ENCODE measurements around the gene DSCAML1. TPM values are rescaled to one million over a fixed set of nuclear protein-coding genes. Genes with fewer than 3 reads are reported as not detected.

The DSCAML1 gene
- total RNA-seq, 6 donors from 2014 or later: 0.30 to 3.1 (median 1.3) TPM

GRCh38 chr11:117646411-117646810 lies 150.6 kb downstream of the DSCAML1 start:
- WGBS, 2 donors: 91 to 92% methylated on average over 6 of the region's 6 CpGs

DNA sequence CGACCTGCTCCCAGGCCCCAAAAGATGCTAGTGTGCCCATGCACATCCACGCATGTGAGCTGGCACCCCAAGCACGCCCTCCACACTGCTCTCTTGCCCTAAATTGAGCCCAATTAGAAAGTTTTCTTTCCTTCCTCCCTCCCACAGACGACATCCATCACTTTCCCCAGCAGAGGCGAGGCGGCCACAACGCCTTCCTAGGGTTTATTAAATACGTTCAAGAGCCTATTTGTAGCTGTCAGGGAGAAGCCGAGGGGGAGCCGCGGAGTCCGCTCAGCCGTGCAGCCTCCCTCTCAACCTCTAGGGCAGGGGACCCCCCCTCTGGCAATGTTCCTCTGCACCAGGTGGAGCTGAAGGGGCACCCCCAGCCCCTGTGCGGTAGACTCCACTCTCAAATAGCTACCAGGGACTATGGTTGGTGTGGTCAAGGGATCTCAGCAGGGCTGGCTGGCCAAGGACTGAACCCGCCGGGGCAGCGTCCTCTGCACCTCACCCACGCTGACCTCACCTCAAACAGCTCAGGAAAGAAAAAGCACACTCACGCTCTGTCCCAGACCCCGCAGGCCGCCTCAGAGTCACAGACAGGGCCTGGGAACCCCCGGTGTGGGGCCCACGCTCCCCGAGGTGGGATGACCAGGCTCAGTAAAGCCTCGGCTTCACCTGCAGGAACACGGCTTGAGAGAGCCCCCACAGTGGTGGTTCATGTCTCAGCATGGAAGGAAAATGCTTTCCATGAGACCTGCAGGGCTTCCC lies 152.4 kb downstream of the DSCAML1 start:
- Histone ChIP-seq H3K9me3 (no peaks in the 10 kb centered on the region), H3K36me3 (no peaks in the 10 kb centered on the region), H3K27me3 (no peaks in the 10 kb centered on the region), H3K27ac (no peak overlapping the region), H3K4me3 (no peak overlapping the region), H3K4me1 (no peaks in the 10 kb centered on the region)
- TF ChIP-seq POLR2AphosphoS5 (IDR thresholded peaks at IDR 0.05) (no peak), POLR2A (IDR thresholded peaks at IDR 0.05) (no peak), EP300 (IDR thresholded peaks at IDR 0.05) (no peak)
- TF ChIP-seq, protein P1, sequence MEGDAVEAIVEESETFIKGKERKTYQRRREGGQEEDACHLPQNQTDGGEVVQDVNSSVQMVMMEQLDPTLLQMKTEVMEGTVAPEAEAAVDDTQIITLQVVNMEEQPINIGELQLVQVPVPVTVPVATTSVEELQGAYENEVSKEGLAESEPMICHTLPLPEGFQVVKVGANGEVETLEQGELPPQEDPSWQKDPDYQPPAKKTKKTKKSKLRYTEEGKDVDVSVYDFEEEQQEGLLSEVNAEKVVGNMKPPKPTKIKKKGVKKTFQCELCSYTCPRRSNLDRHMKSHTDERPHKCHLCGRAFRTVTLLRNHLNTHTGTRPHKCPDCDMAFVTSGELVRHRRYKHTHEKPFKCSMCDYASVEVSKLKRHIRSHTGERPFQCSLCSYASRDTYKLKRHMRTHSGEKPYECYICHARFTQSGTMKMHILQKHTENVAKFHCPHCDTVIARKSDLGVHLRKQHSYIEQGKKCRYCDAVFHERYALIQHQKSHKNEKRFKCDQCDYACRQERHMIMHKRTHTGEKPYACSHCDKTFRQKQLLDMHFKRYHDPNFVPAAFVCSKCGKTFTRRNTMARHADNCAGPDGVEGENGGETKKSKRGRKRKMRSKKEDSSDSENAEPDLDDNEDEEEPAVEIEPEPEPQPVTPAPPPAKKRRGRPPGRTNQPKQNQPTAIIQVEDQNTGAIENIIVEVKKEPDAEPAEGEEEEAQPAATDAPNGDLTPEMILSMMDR (IDR thresholded peaks at IDR 0.05): no peak
- DNase-seq: no peak
- 81% methylated on average over 14 to 26 of the region's 26 CpGs for WGBS, 2 donors
- ATAC-seq (ENCODE audit: low FRiP score in 2 of 2): no peak

More at GRCh38 chr11:117646411-117646810, 150.6 kb downstream of the DSCAML1 start:
- no peak overlapping the region for H3K4me3 ChIP-seq
- no peaks in the 10 kb centered on the region for H3K27me3 ChIP-seq
- H3K27ac ChIP-seq: no peak overlapping the region
- H3K9me3 ChIP-seq: no peaks in the 10 kb centered on the region
- no peaks in the 10 kb centered on the region for H3K4me1 ChIP-seq
- H3K36me3 ChIP-seq: no peaks in the 10 kb centered on the region
- TF ChIP-seq, protein P1 (IDR thresholded peaks at IDR 0.05): no peak
- no peak for TF ChIP-seq EP300 (IDR thresholded peaks at IDR 0.05)
- no peak for TF ChIP-seq POLR2AphosphoS5 (IDR thresholded peaks at IDR 0.05)
- no peak for TF ChIP-seq POLR2A (IDR thresholded peaks at IDR 0.05)
- ATAC-seq (ENCODE audit: low FRiP score in 2 of 2) (no peak), DNase-seq (no peak)

- Histone ChIP-seq H3K4me1 (no peaks in the 10 kb centered on the region), H3K4me3 (no peak overlapping the region), H3K9me3 (no peaks in the 10 kb centered on the region), H3K27ac (no peak overlapping the region), H3K27me3 (no peaks in the 10 kb centered on the region), H3K36me3 (no peaks in the 10 kb centered on the region)
- DNase-seq: peak in 1 of 2 donors; percentile 47
- no peak for ATAC-seq (ENCODE audit: low FRiP score in 2 of 2)
- no peak for TF ChIP-seq POLR2A (IDR thresholded peaks at IDR 0.05)
- no peak for TF ChIP-seq POLR2AphosphoS5 (IDR thresholded peaks at IDR 0.05)
- no peak for TF ChIP-seq EP300 (IDR thresholded peaks at IDR 0.05)
- TF ChIP-seq, protein P1 (IDR thresholded peaks at IDR 0.05): no peak
- WGBS, 2 donors: 68 to 76% methylated on average over 16 to 20 of the region's 20 CpGs
Measured at GRCh38 chr11:117643606-117644300, 153.3 kb downstream of the DSCAML1 start.

- H3K4me1 ChIP-seq: no peaks in the 10 kb centered on the region
- H3K36me3 ChIP-seq: no peaks in the 10 kb centered on the region
- ATAC-seq (ENCODE audit: low FRiP score in 2 of 2): no peak
- WGBS, 2 donors: 80 to 90% methylated on average over 3 of the region's 3 CpGs
- no peaks in the 10 kb centered on the region for H3K9me3 ChIP-seq
- H3K27me3 ChIP-seq: no peaks in the 10 kb centered on the region
- no peak overlapping the region for H3K4me3 ChIP-seq
- TF ChIP-seq POLR2AphosphoS5 (IDR thresholded peaks at IDR 0.05): no peak
- TF ChIP-seq EP300 (IDR thresholded peaks at IDR 0.05): no peak
- TF ChIP-seq, protein P1 (IDR thresholded peaks at IDR 0.05): no peak
- TF ChIP-seq POLR2A (IDR thresholded peaks at IDR 0.05): no peak
- no peak overlapping the region for H3K27ac ChIP-seq
- DNase-seq: no peak
Measured at GRCh38 chr11:117642835-117643234, 154.2 kb downstream of the DSCAML1 start.

Data from upper lobe of left lung (tissue), 6 donors.